Measurements from ENCODE around the gene CHN2.

- no peak for TF ChIP-seq CREB1 (CRISPR knock-in tag; IDR thresholded peaks at IDR 0.05)
- TF ChIP-seq NFATC4 (CRISPR knock-in tag; IDR thresholded peaks at IDR 0.05), result no peak
- TF ChIP-seq, protein P1, sequence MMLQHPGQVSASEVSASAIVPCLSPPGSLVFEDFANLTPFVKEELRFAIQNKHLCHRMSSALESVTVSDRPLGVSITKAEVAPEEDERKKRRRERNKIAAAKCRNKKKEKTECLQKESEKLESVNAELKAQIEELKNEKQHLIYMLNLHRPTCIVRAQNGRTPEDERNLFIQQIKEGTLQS (CRISPR knock-in tag; conservative IDR thresholded peaks at IDR 0.05), result no peak
- TF ChIP-seq CTCF (IDR thresholded peaks at IDR 0.05), result no peak
- no peak for TF ChIP-seq STAT6 (CRISPR knock-in tag; conservative IDR thresholded peaks at IDR 0.05; ENCODE audit: low read depth)
- no peak for TF ChIP-seq ZNF138 (CRISPR knock-in tag; conservative IDR thresholded peaks at IDR 0.05)
- no peak for TF ChIP-seq ESRRA (CRISPR knock-in tag; IDR thresholded peaks at IDR 0.05; ENCODE audit: borderline replicate concordance)
- TF ChIP-seq USF2 (CRISPR knock-in tag; IDR thresholded peaks at IDR 0.05), result no peak
- no peak for TF ChIP-seq ZNF423 (CRISPR knock-in tag; IDR thresholded peaks at IDR 0.05)
- no peak for TF ChIP-seq FOXJ3 (CRISPR knock-in tag; IDR thresholded peaks at IDR 0.05; ENCODE audit: borderline replicate concordance)
- TF ChIP-seq, protein P2, sequence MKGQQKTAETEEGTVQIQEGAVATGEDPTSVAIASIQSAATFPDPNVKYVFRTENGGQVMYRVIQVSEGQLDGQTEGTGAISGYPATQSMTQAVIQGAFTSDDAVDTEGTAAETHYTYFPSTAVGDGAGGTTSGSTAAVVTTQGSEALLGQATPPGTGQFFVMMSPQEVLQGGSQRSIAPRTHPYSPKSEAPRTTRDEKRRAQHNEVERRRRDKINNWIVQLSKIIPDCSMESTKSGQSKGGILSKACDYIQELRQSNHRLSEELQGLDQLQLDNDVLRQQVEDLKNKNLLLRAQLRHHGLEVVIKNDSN (CRISPR knock-in tag; IDR thresholded peaks at IDR 0.05), result no peak
These were observed 291.7 kb downstream of the CHN2 start for GRCh38 chr7:29486191-29486700.

Measured in WTC11 (cell line).